Testis (tissue), 3 donors: Measurements from ENCODE around the gene TENM4. TPM values are rescaled to one million over a fixed set of nuclear protein-coding genes. Genes with fewer than 3 reads are reported as not detected.

Experiments
- DNase-seq: peaks from one replicate; pipeline ENCODE4 v3.0.0-alpha.2; 2019
- H3K27ac ChIP-seq, 2 donors: fragments of 200-600 bp; sonication (generic); one replicate each; pipeline ENCODE4 v1.5.1; 2019
- H3K27me3 ChIP-seq: fragments of 200-600 bp; sonication (generic); one replicate; pipeline ENCODE4 v1.5.1; 2019
- H3K36me3 ChIP-seq: fragments of 200-600 bp; sonication (generic); one replicate; pipeline ENCODE4 v1.5.1; 2017; ENCODE audit warnings: low read depth; ENCODE audit errors: missing control alignments
- H3K4me1 ChIP-seq: fragments of 200-600 bp; sonication (generic); one replicate; pipeline ENCODE4 v1.5.1; 2019
- H3K4me3 ChIP-seq, 2 donors: fragments of 200-600 bp; sonication (generic); one replicate each; pipeline ENCODE4 v1.5.1; 2017 to 2019
- H3K9me3 ChIP-seq: fragments of 200-600 bp; sonication (generic); one replicate; pipeline ENCODE4 v1.5.1; 2017
- CTCF ChIP-seq, 3 experiments: fragments of 450-650 bp in 2 of 3; fragments of 200-600 bp in 1 of 3; sonication (generic) in 1 of 3; IDR thresholded peaks; one replicate each; pipeline ENCODE4 v1.5.1; 2016 to 2019; ENCODE audit warnings: antibody characterized with exemption in 3 of 3, mild to moderate bottlenecking in 2 of 3, moderate library complexity in 1 of 3
- POLR2A ChIP-seq: fragments of 450-650 bp; IDR thresholded peaks from one replicate; pipeline ENCODE4 v1.6.1; 2017; ENCODE audit warnings: antibody characterized with exemption, mild to moderate bottlenecking, moderate library complexity
- WGBS, 2 donors: methylation state at CpG; one replicate each; pipeline ENCODE4 v1.1.5; 2018; 5-methylcytosine and 5-hydroxymethylcytosine counted together
- intact Hi-C: fragments of 100-400 bp; cut with DNase I; formaldehyde crosslinking; loops from one replicate; pipeline ENCODE4 v1.15.1; 2023; ENCODE audit warnings: low total_unique reads
- polyA plus RNA-seq: library from polyadenylated mRNA; stranded (reverse); fragments of 350-450 nt; fragmentation: Illumina TruSeq; extraction: RNeasy Lipid Tissue Mini Kit (QIAGEN cat#74804); gene quantifications from one replicate; pipeline ENCODE4 v1.2.3, GENCODE V29; 2014; ENCODE audit warnings: low read depth, low replicate concordance; ENCODE audit not compliant: insufficient read depth
- total RNA-seq, 2 donors: library from RNA; depleted of rRNA; stranded (reverse); fragments of >200 nt; gene quantifications; one replicate each; pipeline ENCODE4 v1.2.3, GENCODE V29; 2016

Gene TENM4
- total and polyA plus RNA-seq, 3 donors from 2014 or later = 10.6 to 17.9 (median 11.4) TPM

GRCh38 chr11:78796956-78797355, 643.9 kb downstream of the TENM4 start:
- 88 to 92% methylated on average over 2 of the region's 2 CpGs for WGBS, 2 donors
- no peaks in the 10 kb centered on the region for H3K27me3 ChIP-seq
- no peaks in the 10 kb centered on the region for H3K36me3 ChIP-seq
- H3K4me1 ChIP-seq = no peaks in the 10 kb centered on the region
- no peak for DNase-seq
- no peak overlapping the region for H3K27ac ChIP-seq
- H3K4me3 ChIP-seq = no peak overlapping the region
- intact Hi-C loops = no loop called here
- no peaks in the 10 kb centered on the region for H3K9me3 ChIP-seq
- TF ChIP-seq POLR2A (no peak), CTCF (IDR thresholded peaks at IDR 0.05) (no peak)

GRCh38 chr11:78795621-78796261, 645.1 kb downstream of the TENM4 start:
- no peaks in the 10 kb centered on the region for H3K9me3 ChIP-seq
- no peaks in the 10 kb centered on the region for H3K36me3 ChIP-seq
- WGBS, 2 donors = 54 to 58% methylated on average over 6 of the region's 6 CpGs
- no peak for TF ChIP-seq POLR2A
- no peak for TF ChIP-seq CTCF (IDR thresholded peaks at IDR 0.05)
- H3K27ac ChIP-seq = no peak overlapping the region
- intact Hi-C loops = no loop called here
- H3K27me3 ChIP-seq = no peaks in the 10 kb centered on the region
- no peak for DNase-seq
- H3K4me3 ChIP-seq = no peak overlapping the region
- H3K4me1 ChIP-seq = no peaks in the 10 kb centered on the region

- no peak overlapping the region for H3K27ac ChIP-seq
- no peak for DNase-seq
- no peaks in the 10 kb centered on the region for H3K9me3 ChIP-seq
- TF ChIP-seq CTCF (IDR thresholded peaks at IDR 0.05) (no peak), POLR2A (no peak)
- no peaks in the 10 kb centered on the region for H3K27me3 ChIP-seq
- intact Hi-C loops = no loop called here
- no peaks in the 10 kb centered on the region for H3K36me3 ChIP-seq
- no peak overlapping the region for H3K4me3 ChIP-seq
- H3K4me1 ChIP-seq = no peaks in the 10 kb centered on the region
Observed at GRCh38 chr11:78791964-78792363, 648.9 kb downstream of the TENM4 start.

- H3K9me3 ChIP-seq = no peaks in the 10 kb centered on the region
- TF ChIP-seq POLR2A (no peak), CTCF (IDR thresholded peaks at IDR 0.05) (no peak)
- H3K4me1 ChIP-seq = no peaks in the 10 kb centered on the region
- DNase-seq = no peak
- intact Hi-C loops = no loop called here
- no peaks in the 10 kb centered on the region for H3K36me3 ChIP-seq
- no peaks in the 10 kb centered on the region for H3K27me3 ChIP-seq
- H3K4me3 ChIP-seq = no peak overlapping the region
- WGBS, 2 donors = 97 to 100% methylated on average over 1 of the region's 1 CpG
- no peak overlapping the region for H3K27ac ChIP-seq
Observed at GRCh38 chr11:78791254-78791653, 649.6 kb downstream of the TENM4 start.

- Histone ChIP-seq H3K27ac (no peak overlapping the region), H3K4me3 (no peak overlapping the region), H3K36me3 (no peaks in the 10 kb centered on the region), H3K4me1 (no peaks in the 10 kb centered on the region), H3K27me3 (no peaks in the 10 kb centered on the region), H3K9me3 (no peaks in the 10 kb centered on the region)
- no peak for TF ChIP-seq CTCF (IDR thresholded peaks at IDR 0.05)
- TF ChIP-seq POLR2A = no peak
- intact Hi-C loops = no loop called here
- DNase-seq = no peak
Observed at GRCh38 chr11:78790784-78791183, 650.0 kb downstream of the TENM4 start.
